HepG2 (cell line): ENCODE results near the gene ZNF235. TPM values are rescaled to one million over a fixed set of nuclear protein-coding genes. Genes with fewer than 3 reads are reported as not detected.

Source experiments
- BHLHE40 ChIP-seq: IDR thresholded peaks from 2 replicates; pipeline ENCODE4 v1.6.1; 2011; ENCODE audit warnings: low read length, improper control_type of control experiment
- CBX1 ChIP-seq: IDR thresholded peaks from one replicate; pipeline ENCODE4 v1.6.1; 2016; ENCODE audit warnings: antibody characterized with exemption, low read depth
- CHCHD3 ChIP-seq: sonication (generic); formaldehyde crosslinking; IDR thresholded peaks from 2 replicates; pipeline ENCODE4 v1.8.0; 2022; ENCODE audit warnings: mild to moderate bottlenecking, missing genetic modification reagents, moderate library complexity
- ELF4 ChIP-seq: sonication (generic); formaldehyde crosslinking; IDR thresholded peaks from 2 replicates; pipeline ENCODE4 v1.5.0; 2020; ENCODE audit warnings: missing genetic modification reagents, mild to moderate bottlenecking, moderate library complexity, borderline replicate concordance
- FOXA3 ChIP-seq: IDR thresholded peaks from 2 replicates; pipeline ENCODE4 v1.6.1; 2016; ENCODE audit warnings: missing genetic modification reagents, missing compliant biosample characterization
- FOXM1 ChIP-seq: sonication (generic); formaldehyde crosslinking; IDR thresholded peaks from 2 replicates; pipeline ENCODE4 v1.5.0; 2020; ENCODE audit warnings: missing genetic modification reagents
- IRF1 ChIP-seq: sonication (generic); formaldehyde crosslinking; IDR thresholded peaks from 2 replicates; pipeline ENCODE4 v1.4.0; 2020; ENCODE audit warnings: low read depth, mild to moderate bottlenecking, missing genetic modification reagents
- NCOA1 ChIP-seq: sonication (generic); formaldehyde crosslinking; IDR thresholded peaks from 2 replicates; pipeline ENCODE4 v1.9.0; 2021; ENCODE audit warnings: missing genetic modification reagents
- RFX1 ChIP-seq: fragments of 450-650 bp; IDR thresholded peaks from 2 replicates; pipeline ENCODE4 v1.6.1; 2017
- RFX5 ChIP-seq: IDR thresholded peaks from 2 replicates; pipeline ENCODE4 v1.6.1; 2011; ENCODE audit warnings: low read depth, low read length, improper control_type of control experiment
- SAFB2 ChIP-seq: sonication (generic); formaldehyde crosslinking; IDR thresholded peaks from 2 replicates; pipeline ENCODE4 v1.5.1; 2020; ENCODE audit warnings: missing genetic modification reagents, low read depth, mild to moderate bottlenecking, borderline replicate concordance
- SALL2 ChIP-seq: sonication (generic); formaldehyde crosslinking; IDR thresholded peaks from 2 replicates; pipeline ENCODE4 v1.8.1; 2023; ENCODE audit warnings: mild to moderate bottlenecking, missing genetic modification reagents, inconsistent platforms
- SNAI1 ChIP-seq: sonication (generic); formaldehyde crosslinking; IDR thresholded peaks from 2 replicates; pipeline ENCODE4 v1.5.0; 2020; ENCODE audit warnings: mild to moderate bottlenecking, missing genetic modification reagents, borderline replicate concordance
- TP53 ChIP-seq: sonication (generic); formaldehyde crosslinking; conservative IDR thresholded peaks from 2 replicates; pipeline ENCODE4 v1.4.0; 2020; ENCODE audit warnings: missing genetic modification reagents
- ZFP37 ChIP-seq: sonication (generic); formaldehyde crosslinking; IDR thresholded peaks from 2 replicates; pipeline ENCODE4 v1.4.0; 2020; ENCODE audit warnings: missing genetic modification reagents, borderline replicate concordance
- ZFYVE20 ChIP-seq: sonication (generic); formaldehyde crosslinking; IDR thresholded peaks from 2 replicates; pipeline ENCODE4 v1.8.0; 2023; ENCODE audit warnings: low read depth, mild to moderate bottlenecking, moderate library complexity, missing genetic modification reagents, borderline replicate concordance
- ZKSCAN1 ChIP-seq: fragments of 150-350 bp; IDR thresholded peaks from 2 replicates; pipeline ENCODE4 v1.6.1; 2014; ENCODE audit warnings: low read length
- ZNF12 ChIP-seq: sonication (generic); formaldehyde crosslinking; IDR thresholded peaks from 2 replicates; pipeline ENCODE4 v1.5.0; 2020; ENCODE audit warnings: missing genetic modification reagents
- ZNF263 ChIP-seq: sonication (generic); formaldehyde crosslinking; IDR thresholded peaks from 2 replicates; pipeline ENCODE4 v1.4.0; 2020; ENCODE audit warnings: missing genetic modification reagents
- ZNF264 ChIP-seq: sonication (generic); formaldehyde crosslinking; IDR thresholded peaks from 2 replicates; pipeline ENCODE4 v1.4.0; 2020; ENCODE audit warnings: missing genetic modification reagents
- ZNF354B ChIP-seq: sonication (generic); formaldehyde crosslinking; IDR thresholded peaks from 2 replicates; pipeline ENCODE4 v1.8.0; 2022; ENCODE audit warnings: mild to moderate bottlenecking, missing genetic modification reagents
- ZNF367 ChIP-seq: sonication (generic); formaldehyde crosslinking; IDR thresholded peaks from 2 replicates; pipeline ENCODE4 v1.4.0; 2020; ENCODE audit warnings: missing genetic modification reagents, borderline replicate concordance
- ZNF44 ChIP-seq: sonication (generic); formaldehyde crosslinking; IDR thresholded peaks from 2 replicates; pipeline ENCODE4 v1.5.1; 2020; ENCODE audit warnings: mild to moderate bottlenecking, missing genetic modification reagents
- ZNF609 ChIP-seq: sonication (generic); formaldehyde crosslinking; IDR thresholded peaks from 2 replicates; pipeline ENCODE4 v1.4.0; 2020; ENCODE audit warnings: mild to moderate bottlenecking, missing genetic modification reagents, borderline replicate concordance
- ZNF770 ChIP-seq: sonication (generic); formaldehyde crosslinking; IDR thresholded peaks from 2 replicates; pipeline ENCODE4 v1.5.0; 2020; ENCODE audit warnings: mild to moderate bottlenecking, missing genetic modification reagents
- polyA plus RNA-seq, 8 experiments: library from polyadenylated mRNA; depleted of rRNA in 3 of 8; stranded (reverse) in 7 of 8; unstranded in 1 of 8; fragments of >200 nt; fragmentation: Illumina TruSeq in 4 of 8; extraction: Trizol in 4 of 8; gene quantifications; 2 replicates each; pipeline versions ENCODE4 v1.2.1 to v1.2.3, GENCODE V29; 2011 to 2016; ENCODE audit warnings: low read depth in 4 of 8, missing spikeins in 1 of 8, mixed read lengths in 1 of 8; ENCODE audit not compliant: insufficient read depth in 1 of 8
- total RNA-seq, 5 experiments: library from RNA; depleted of rRNA; stranded (reverse); fragments of >200 nt; fragmentation: Illumina TruSeq; extraction: Trizol; gene quantifications; 2 replicates each; pipeline ENCODE4 v1.2.3, GENCODE V29; 2016; ENCODE audit warnings: low read depth in 1 of 5

Gene ZNF235
- total and polyA plus RNA-seq, 2 of the 13 experiments (the other 11 are each of a cell fraction or from before 2014, with no cell fraction given) = 4.8 to 5.5 TPM

- no peak for TF ChIP-seq NCOA1 (CRISPR knock-in tag)
- no peak for TF ChIP-seq ZFYVE20 (CRISPR knock-in tag)
- TF ChIP-seq CHCHD3 = no peak
- no peak for TF ChIP-seq SNAI1 (CRISPR knock-in tag)
- no peak for TF ChIP-seq BHLHE40
- TF ChIP-seq ZNF12 (CRISPR knock-in tag) = no peak
- no peak for TF ChIP-seq ZKSCAN1
- no peak for TF ChIP-seq TP53 (CRISPR knock-in tag)
- no peak for TF ChIP-seq FOXA3 (CRISPR knock-in tag)
- TF ChIP-seq ZNF367 (CRISPR knock-in tag) = no peak
- TF ChIP-seq SAFB2 = no peak
- TF ChIP-seq RFX1 = no peak
- TF ChIP-seq ZFP37 (CRISPR knock-in tag) = no peak
- TF ChIP-seq SALL2 (CRISPR knock-in tag) = no peak
- no peak for TF ChIP-seq ZNF264
- no peak for TF ChIP-seq IRF1 (CRISPR knock-in tag)
- TF ChIP-seq RFX5 = no peak
- no peak for TF ChIP-seq FOXM1 (CRISPR knock-in tag)
- TF ChIP-seq ZNF263 (CRISPR knock-in tag) = peak; percentile 36; the same call in 1 of the 2 replicates
- TF ChIP-seq ZNF44 (CRISPR knock-in tag) = no peak
- TF ChIP-seq ZNF354B (CRISPR knock-in tag) = no peak
- TF ChIP-seq ZNF770 (CRISPR knock-in tag) = peak; percentile 76
- TF ChIP-seq CBX1 = no peak
- TF ChIP-seq ZNF609 = no peak
- no peak for TF ChIP-seq ELF4 (CRISPR knock-in tag)
These were observed 44.0 kb downstream of the ZNF235 start (continued) for GRCh38 chr19:44260695-44261446.
